Measurements from ENCODE around the gene DPH1.
"Not testable (repeated sequence)": the region's sequence is repeated elsewhere in the genome, so short reads cannot be mapped to it uniquely, and the experiment has no call there.

Gene DPH1

GRCh38 chr17:2008332-2009126, 21.4 kb upstream of the DPH1 start:
- DNase-seq (ENCODE audit: low spot score) = no peak

GRCh38 chr17:2009737-2010136, 20.2 kb upstream of the DPH1 start:
- DNase-seq (ENCODE audit: low spot score) = no peak

GRCh38 chr17:2011411-2012371, 18.3 kb upstream of the DPH1 start:
- no peak for DNase-seq (ENCODE audit: low spot score)

GRCh38 chr17:2012499-2012898, 17.5 kb upstream of the DPH1 start:
- DNase-seq (ENCODE audit: low spot score) = no peak

- not testable (repeated sequence) for DNase-seq (ENCODE audit: low spot score)
Observed at GRCh38 chr17:2013220-2013993, 16.5 kb upstream of the DPH1 start.

- no peak for DNase-seq (ENCODE audit: low spot score)
Observed at GRCh38 chr17:2013994-2014317, 16.0 kb upstream of the DPH1 start.

- DNase-seq (ENCODE audit: low spot score) = no peak
Observed at GRCh38 chr17:2015314-2015713, 14.6 kb upstream of the DPH1 start.

GRCh38 chr17:2016494-2016893, 13.5 kb upstream of the DPH1 start:
- DNase-seq (ENCODE audit: low spot score) = no peak

GRCh38 chr17:2017274-2017941, 12.5 kb upstream of the DPH1 start:
- DNase-seq (ENCODE audit: low spot score) = no peak

- DNase-seq (ENCODE audit: low spot score) = no peak
Observed at GRCh38 chr17:2018716-2019510, 11.0 kb upstream of the DPH1 start.

GRCh38 chr17:2019723-2020122, 10.2 kb upstream of the DPH1 start:
- no peak for DNase-seq (ENCODE audit: low spot score)

- no peak for DNase-seq (ENCODE audit: low spot score)
Observed at GRCh38 chr17:2020721-2021120, 9.2 kb upstream of the DPH1 start.

GRCh38 chr17:2022647-2023240, 7.2 kb upstream of the DPH1 start:
- DNase-seq (ENCODE audit: low spot score) = no peak

- no peak for DNase-seq (ENCODE audit: low spot score)
Observed at GRCh38 chr17:2023256-2023655, 6.7 kb upstream of the DPH1 start.

GRCh38 chr17:2023692-2024571, 6.0 kb upstream of the DPH1 start:
- DNase-seq (ENCODE audit: low spot score) = peak; percentile 81

GRCh38 chr17:2024572-2025219, 5.3 kb upstream of the DPH1 start:
- DNase-seq (ENCODE audit: low spot score) = no peak

GRCh38 chr17:2025220-2025621, 4.7 kb upstream of the DPH1 start, which contains the start of gene RTN4RL1:
TSS of gene RTN4RL1 (minus strand) at chr17:2025334. CDS start at chr17:2024865, 469 bp downstream.
- DNase-seq (ENCODE audit: low spot score) = peak; percentile 77

GRCh38 chr17:2025622-2026309, 4.2 kb upstream of the DPH1 start:
- peak; percentile 73 for DNase-seq (ENCODE audit: low spot score)
